Spleen (tissue), 7 donors: Measurements from ENCODE around the gene LARP1.

Experiments
- CTCF ChIP-seq, 11 experiments: fragments of 200-600 bp in 7 of 11; fragments of 450-650 bp in 4 of 11; sonication (generic) in 4 of 11; IDR thresholded peaks in 8 of 11; conservative IDR thresholded peaks in 3 of 11; 1 replicate in 7 of 11; 2 replicates in 4 of 11; pipeline versions ENCODE4 v1.4.0 to v1.8.0; 2016 to 2021; ENCODE audit warnings: antibody characterized with exemption in 11 of 11, inconsistent platforms in 4 of 11, mild to moderate bottlenecking in 1 of 11
- POLR2A ChIP-seq, 3 donors: fragments of 450-650 bp; IDR thresholded peaks; one replicate each; pipeline ENCODE4 v1.5.1; 2017; ENCODE audit warnings: antibody characterized with exemption in 3 of 3, mild to moderate bottlenecking in 1 of 3
- POLR2AphosphoS5 ChIP-seq, 3 donors: sonication (generic); formaldehyde crosslinking; IDR thresholded peaks; one replicate each; pipeline ENCODE4 v1.5.1; 2017; ENCODE audit warnings: antibody characterized with exemption in 3 of 3
- donor health status: DM: no; HTN: no; CAD: no; lungs with moderate emphysema.
- donor health status: DM: no; HTN: no; CAD: no.
- donor health status: DM: no; HTN: no; CAD: no.

GRCh38 chr5:154734370-154735248 is 20.6 kb upstream of the LARP1 start:
- TF ChIP-seq CTCF (IDR thresholded peaks at IDR 0.05 in 8 of 11, conservative IDR thresholded peaks at IDR 0.05 in 3 of 11) (no peak), POLR2A (IDR thresholded peaks at IDR 0.05) (no peak), POLR2AphosphoS5 (IDR thresholded peaks at IDR 0.05) (no peak)
